Measurements from ENCODE around the gene VPS37D.
"Not testable (repeated sequence)": the region's sequence is repeated elsewhere in the genome, so short reads cannot be mapped to it uniquely, and the experiment has no call there.

Gene VPS37D

DNA sequence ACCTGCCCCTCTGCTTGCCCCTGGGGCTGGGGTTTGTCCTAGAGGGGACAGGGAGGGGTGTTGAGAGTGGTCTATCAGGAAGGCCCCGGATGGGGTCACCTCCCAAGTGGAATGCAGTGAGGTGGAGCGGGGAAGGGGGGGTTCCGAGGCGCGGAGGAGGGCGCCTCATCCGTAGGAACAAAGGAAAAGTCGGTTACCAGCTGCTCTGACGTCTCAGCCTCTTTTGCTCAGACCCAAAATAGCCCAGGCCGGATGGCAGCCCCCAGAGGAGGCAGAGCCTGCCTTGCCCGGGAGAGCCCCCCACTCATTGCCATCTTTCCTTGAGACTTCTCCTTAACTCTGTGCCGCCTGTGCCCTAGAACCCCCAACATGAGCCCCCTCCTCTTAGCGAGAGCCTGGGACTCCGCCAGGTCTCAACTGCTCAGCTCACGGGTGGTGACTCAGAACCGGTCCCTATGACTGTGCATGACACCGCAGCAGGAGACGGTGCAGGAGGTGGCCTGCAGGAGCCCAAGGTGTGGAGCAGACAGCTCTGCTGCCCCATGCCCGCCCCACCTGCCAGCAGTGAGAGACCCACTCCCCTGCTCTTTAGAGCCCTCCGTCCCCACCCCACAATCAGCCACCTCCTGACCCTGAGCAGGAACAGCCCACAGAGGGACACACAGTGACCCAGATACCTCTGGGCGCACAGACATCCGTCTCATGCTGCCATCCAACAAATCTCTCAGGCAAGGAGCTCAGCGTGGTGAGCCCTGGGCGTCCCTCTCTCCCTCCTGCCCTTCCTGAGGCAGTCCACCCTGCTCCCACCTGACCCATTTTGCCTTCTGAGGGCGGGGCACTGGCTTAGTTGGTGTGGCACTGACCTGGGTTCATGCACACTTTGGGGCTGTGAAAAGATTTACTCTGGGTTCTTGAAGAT lies 38.8 kb downstream of the VPS37D start:
- no peak for DNase-seq

DNA sequence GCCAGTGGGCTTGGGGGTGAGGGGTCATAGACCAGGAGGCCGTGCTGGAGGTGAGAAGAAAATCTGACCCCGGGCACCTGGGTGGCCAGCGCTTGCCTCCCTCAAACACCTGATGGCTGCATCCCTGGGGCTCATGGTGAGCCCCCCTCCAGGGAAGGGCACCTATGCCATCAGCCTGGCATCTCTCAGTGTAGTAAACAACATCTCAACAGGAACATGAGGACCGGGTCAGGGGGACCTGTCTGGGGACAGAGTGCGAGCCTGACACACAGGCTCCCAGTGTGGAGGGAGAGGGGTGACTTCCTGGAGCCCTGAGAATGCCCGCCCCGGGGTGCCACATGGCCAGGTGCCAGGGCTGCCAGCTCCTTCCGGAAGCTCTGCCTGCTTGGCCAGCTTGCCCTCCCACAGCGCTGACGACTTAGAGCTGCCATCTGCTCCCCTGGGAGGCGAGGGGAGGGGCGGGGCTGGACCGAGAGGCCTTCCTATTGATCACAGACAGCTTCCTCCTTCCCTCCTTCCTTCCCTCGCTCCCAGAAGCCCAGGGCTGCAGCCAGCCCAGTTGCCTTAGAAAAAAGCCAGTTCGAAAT lies 39.5 kb downstream of the VPS37D start:
- no peak for DNase-seq

DNA sequence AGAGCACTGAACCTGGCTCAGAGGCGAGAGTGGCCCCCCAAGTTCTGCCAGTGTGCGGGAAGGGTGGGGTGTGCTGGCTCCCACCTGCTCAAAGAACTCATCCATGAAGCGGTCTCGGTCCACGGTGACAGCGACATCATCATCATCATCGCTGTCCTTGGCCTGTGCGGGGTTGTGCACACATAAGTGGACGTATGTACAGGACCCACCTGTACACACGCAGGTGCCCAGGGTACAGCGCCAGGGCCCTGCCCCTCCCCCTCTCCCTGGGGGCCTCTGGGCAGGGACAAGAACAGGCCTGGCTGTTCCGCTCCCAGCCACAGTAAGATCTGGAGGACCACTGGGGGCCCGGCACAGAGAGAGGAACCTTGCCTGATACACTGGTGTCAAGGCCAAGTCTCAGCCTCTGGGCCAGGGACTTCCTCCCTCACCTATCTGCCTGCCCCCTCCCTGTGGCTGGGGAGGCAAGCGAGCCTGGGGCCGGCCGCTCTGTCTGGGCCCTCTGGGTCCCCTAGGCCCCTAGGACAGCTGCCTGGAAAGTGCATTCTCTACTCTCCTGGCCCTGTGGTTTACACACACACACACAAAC lies 41.4 kb downstream of the VPS37D start:
- DNase-seq, result no peak

DNA sequence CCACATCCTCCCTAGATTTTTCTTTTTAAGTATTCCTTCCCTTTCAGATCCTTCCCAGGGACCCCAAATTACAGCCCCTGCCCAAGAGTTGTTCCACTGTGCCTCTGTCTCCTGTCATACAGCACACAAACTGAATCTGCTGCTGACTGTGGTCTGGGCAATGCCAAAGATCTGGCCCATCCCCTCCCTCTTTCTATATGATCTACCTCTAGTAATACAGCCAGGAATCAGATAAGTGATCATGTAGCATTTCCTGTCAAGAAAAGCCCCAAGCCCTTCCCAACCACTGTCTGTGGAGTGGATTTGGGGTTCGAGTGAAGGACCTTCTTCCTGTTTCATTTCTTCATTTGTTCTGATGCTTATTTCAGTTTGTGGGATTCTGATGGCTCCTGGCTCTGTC lies 45.1 kb downstream of the VPS37D start:
- DNase-seq, result no peak

DNA sequence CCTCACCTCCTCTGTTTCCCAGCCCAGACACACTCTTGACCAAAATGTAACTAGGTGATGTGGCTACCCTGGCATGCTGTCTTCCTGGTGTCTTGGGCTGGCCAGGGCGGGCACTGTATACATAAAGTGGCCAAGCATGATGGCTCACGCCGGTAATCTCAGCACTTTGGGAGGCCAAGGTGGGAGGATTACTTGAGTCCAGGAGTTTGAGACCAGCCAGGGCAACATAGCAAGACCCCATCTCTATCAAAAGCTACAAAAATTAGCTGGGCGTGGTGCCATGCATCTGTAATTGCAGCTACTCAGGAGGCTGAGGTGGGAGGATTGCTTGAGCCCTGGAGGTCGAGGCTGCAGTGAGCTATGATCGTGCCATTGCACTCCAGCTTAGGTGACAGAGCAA lies 45.7 kb downstream of the VPS37D start:
- not testable (repeated sequence) for DNase-seq

DNA sequence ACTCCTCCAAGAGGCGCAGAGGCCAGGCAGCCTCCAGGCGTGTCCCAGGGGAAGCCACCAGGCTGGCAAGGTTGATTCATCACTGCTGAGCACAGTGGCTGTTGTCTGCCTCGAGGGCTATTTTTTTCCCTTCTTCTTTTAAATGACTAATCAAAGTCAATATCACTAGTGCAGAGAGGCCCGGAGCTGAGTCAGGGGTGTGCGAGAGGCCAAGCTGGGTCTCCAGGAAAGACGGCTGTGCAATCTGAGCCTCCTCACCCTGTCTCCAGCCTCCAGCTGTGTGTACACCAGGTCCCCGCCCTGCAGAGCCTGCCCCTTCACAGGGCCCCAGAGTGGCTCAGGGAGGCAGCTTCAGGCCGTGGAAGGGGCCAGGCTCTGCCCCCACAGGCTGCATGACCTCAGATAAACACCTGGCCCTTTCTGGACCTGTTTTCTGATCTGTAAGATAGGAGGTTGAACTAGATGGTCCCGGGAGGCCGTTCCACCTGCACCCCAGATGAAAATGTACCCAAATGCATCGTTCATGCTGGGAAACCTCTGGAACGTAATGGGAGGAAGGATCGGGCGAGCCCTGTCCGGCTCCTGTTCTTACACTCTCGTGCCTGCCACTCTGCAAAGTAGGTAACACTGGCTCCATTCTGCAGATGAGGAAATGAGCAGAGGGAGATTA lies 48.2 kb downstream of the VPS37D start:
- DNase-seq, result peak; percentile 65

DNA sequence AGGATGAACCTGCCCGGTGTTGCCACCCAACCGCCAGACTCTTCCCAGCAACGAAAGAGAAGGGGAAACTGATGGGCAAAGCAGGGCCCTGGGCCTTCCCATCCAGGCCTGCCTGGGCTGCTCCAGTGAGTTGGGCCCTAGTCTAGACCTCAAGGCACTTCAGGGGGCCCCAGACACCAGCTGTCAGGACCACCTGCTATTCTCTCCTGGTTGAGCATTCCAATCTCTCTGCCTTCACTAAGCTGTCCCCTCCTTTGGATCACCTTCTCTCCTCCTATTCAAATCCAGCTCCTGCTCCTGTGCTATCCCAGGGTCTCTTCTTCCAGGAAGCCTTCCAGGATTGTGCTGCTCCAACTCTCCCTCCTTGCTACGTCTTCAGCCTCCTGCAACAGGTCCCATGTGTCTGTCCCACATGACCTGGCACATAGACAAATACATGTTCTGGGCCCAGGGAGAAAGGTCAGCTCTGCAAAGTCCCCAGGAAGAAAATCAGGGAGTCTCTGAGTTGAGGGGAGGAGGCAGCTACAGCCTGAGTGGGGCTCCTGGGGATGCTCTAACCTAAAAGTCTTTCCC lies 48.8 kb downstream of the VPS37D start:
- no peak for DNase-seq

DNA sequence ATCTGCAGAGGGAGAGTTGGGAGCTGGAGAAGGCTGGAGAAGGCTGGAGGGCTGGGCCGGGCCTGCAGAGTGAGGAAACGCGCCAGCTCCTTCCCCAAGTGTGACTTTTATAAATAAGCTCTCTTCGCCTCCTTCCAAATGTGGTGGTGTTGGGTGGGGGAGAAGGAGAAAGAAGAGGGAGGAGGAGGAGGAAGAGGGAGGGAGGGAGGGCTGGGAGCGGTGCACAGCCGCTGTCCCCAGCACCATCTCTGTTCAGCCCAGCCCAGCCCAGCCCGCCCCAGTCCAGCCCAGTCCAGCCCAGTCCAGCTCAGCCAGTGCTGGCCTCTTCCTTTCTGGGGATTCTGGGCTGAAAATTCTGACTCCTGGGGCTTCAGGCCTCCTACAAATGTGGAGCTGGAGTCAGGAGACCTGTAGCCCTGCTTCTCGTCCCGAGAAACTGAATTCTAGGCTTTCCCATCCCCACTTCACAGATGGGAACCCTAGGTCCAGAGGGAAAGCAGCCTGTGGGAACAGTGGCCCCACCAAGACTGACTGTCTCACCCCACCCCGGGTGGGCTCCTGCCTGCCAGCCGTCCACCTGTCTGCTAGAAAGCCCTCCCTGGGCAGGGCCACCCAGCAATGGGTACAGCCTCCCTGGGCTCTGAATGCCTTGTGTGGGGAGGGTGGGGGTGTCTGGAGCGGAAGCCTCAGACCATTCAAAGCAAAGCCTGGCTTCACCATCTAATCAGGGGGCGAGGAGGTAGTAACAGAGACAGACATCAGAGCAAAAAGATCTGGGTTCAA lies 49.6 kb downstream of the VPS37D start:
- no peak for DNase-seq

DNA sequence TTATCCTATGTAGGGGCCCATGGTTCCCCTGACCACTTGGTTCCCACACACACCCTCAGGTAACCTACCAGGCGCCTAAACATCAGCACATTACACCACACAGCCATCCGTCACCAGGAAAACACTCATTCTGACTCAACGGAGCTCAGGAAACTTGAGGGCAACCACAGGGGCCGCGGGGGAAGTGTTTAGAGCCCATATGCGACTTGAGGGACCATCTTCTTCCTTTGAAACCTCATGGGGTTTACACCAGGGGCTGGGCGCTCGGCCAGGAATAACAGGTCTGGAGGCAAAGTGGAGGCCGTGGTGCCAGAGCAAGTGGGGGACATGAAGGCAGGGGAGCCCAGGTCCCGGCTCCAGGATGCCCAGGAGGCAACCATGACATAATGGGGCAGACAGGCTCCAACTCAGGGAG lies 50.4 kb downstream of the VPS37D start:
- DNase-seq, result peak; percentile 62

DNA sequence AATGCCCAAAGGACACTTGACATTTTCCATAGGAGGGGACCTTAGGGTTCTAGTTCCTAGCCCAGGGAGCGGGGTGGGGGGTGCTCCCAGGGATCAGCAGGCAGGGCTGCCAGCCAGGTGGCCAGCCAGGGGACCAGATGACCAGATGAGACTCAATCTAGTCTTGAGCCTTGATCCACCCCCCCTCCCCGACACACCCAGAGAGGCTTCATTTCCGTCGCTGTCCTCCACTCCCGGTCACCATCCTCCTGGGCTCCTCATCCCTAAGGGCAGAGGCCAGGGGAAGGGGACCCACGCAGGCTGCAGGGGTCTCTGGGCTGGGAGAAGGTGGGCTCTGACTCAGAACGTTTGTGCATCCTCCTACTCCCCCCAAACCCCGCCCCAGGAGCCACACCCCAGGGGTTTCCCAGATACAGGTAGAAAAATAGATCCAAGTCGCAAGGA lies 50.8 kb downstream of the VPS37D start:
- no peak for DNase-seq

DNA sequence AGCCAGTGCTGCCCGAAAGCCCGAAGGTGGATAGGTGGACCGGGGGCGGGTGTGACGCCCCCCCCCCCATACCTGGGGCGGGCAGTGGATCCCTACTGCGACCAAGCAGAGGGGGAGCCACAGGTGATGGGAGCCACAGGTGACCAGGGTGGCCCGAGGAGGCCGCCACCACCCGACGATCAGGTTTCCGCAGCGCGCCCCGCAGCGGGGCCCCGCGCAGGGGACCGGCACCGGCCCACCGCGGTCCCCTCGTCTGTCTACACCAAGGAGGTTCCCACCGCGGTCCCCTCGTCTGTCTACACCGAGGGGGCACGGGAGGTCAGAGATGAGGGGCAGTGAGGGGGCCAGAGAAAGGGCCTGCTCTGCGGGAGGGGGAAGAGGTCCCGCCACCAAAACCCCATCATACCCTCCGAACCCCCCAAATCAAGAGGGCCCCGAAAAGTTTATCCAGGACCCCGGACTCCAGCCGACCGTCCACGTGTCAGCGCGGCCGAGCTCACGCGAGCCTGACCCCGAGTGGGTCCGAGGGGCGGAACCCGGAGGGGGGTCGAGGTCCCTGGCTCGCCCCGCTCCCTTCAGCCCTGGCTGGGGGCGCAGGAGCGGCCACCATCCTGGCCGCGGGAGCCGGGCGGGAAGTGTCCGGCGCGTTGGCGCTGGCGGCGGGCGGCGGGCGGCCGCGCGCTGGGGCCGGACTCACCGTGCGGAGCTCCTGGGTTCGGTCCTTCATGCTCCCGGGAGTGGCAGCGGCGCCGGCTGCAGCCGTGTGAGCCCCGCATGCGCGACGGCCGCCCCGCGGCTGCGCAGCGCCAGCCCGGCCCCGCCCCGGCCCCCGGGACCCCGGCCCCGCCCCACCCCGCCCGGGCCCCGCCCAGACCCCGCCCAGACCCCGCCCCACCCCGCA lies 51.5 kb downstream of the VPS37D start, which contains the start of gene STX1A:
Gene STX1A, minus strand, starts transcription at position 765 of the 901 bp plus-strand sequence. Its CDS starts 38 bp downstream, at position 727.
- no peak for DNase-seq

DNA sequence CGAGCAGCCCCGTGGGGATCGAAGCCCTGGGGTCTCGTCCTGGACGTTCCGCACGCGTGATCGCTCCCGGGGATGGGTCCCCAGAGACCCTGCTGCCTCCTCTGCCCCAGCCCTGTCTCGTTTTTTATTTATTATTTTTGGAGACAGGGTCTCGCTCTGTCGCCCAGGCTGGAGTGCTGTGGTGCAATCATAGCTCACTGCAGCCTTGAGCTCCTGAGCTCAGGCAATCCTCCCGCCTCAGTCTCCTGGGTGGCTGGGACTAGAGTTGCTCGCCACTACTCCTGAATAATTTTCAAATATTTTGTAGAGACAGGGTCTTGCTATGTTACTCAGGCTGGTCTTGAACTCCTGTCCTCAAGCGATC lies 52.2 kb downstream of the VPS37D start:
- no peak for DNase-seq

DNA sequence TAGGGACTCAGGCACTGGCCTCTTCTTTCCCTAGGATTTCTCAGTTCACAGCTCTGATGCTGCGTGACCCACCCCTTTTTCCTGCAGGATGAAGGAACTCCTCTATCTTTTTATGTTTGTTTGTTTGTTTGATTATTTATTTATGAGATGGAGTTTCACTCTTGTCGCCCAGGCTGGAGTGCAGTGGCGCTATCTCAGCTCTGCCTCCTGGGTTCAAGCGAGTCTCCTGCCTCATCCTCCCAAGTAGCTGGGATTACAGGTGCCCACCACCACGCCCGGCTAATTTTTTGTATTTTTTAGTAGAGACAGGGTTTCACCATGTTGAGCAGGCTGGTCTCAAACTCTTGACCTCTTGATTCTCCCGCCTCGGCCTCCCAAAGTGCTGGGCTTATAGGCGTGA lies 52.8 kb downstream of the VPS37D start:
- not testable (repeated sequence) for DNase-seq

DNA sequence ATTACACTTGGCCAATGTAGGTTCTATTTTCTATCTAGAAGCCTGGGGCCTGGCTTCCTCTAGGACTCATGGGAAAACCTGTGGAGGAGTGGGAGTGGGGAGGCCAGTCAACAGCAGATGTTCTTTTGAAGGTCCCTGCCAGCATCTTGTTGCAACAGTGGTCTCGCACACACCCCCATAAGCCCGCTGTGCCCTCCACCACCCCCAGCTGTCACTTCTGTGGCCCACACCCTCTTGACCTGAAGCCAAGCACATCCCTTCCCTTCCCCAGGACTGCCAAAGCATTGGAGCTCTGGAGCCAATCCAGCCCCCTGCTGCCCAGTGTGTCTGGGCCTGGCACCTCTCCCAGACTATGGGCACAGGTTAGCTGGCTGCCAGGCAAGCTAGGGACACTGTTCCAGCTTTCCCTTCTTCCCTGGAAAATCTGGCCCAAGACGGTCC lies 53.8 kb downstream of the VPS37D start:
- DNase-seq, result no peak
